Left ventricle myocardium inferior (tissue), 1 donor: Measurements from ENCODE around the gene FZD2. TPM values are rescaled to one million over a fixed set of nuclear protein-coding genes. Genes with fewer than 3 reads are reported as not detected.
"Not testable (repeated sequence)": the region's sequence is repeated elsewhere in the genome, so short reads cannot be mapped to it uniquely, and the experiment has no call there.

Experiments
- DNase-seq: peaks from one replicate; pipeline ENCODE4 v3.0.0-alpha.2; 2020
- H3K27ac ChIP-seq: fragments of 200-600 bp; replicated peaks from 2 replicates; pipeline ENCODE4 v1.8.0; 2021
- H3K27me3 ChIP-seq: fragments of 200-600 bp; 2 replicates; pipeline ENCODE4 v1.8.0; 2021; ENCODE audit warnings: low read depth
- H3K36me3 ChIP-seq: fragments of 200-600 bp; 2 replicates; pipeline ENCODE4 v1.8.0; 2021
- H3K4me1 ChIP-seq: fragments of 200-600 bp; 2 replicates; pipeline ENCODE4 v1.8.0; 2021
- H3K4me3 ChIP-seq: fragments of 200-600 bp; 2 replicates; pipeline ENCODE4 v1.8.0; 2021; ENCODE audit warnings: mild to moderate bottlenecking, moderate library complexity
- H3K9me3 ChIP-seq: fragments of 200-600 bp; replicated peaks from 2 replicates; pipeline ENCODE4 v1.8.0; 2021
- intact Hi-C: fragments of 100-400 bp; cut with micrococcal nuclease; formaldehyde crosslinking; loops from one replicate; pipeline ENCODE4 v1.11.0; 2022
- total RNA-seq: library from RNA; stranded (reverse); fragmentation: NEBNext Ultra II Directional; extraction: Animal tissue kit (Norgen Biotek cat#: 25700); gene quantifications from one replicate; pipeline ENCODE4 v1.2.1, GENCODE V29; 2021
- TF ChIP-seq, protein P1 (sequence below): fragments of 200-600 bp; IDR thresholded peaks from 2 replicates; pipeline ENCODE4 v1.8.0; 2021; ENCODE audit warnings: antibody characterized with exemption, mild to moderate bottlenecking, borderline replicate concordance
- donor health status: DM: no; HTN: yes; CAD: no; lungs with severe emphysema.

FZD2 gene
- total RNA-seq, 1 donor from 2014 or later: 4.0 TPM

- H3K27me3 ChIP-seq: peaks cover 19% of the 10 kb centered on the region
- DNase-seq: no peak
- TF ChIP-seq, protein P1, sequence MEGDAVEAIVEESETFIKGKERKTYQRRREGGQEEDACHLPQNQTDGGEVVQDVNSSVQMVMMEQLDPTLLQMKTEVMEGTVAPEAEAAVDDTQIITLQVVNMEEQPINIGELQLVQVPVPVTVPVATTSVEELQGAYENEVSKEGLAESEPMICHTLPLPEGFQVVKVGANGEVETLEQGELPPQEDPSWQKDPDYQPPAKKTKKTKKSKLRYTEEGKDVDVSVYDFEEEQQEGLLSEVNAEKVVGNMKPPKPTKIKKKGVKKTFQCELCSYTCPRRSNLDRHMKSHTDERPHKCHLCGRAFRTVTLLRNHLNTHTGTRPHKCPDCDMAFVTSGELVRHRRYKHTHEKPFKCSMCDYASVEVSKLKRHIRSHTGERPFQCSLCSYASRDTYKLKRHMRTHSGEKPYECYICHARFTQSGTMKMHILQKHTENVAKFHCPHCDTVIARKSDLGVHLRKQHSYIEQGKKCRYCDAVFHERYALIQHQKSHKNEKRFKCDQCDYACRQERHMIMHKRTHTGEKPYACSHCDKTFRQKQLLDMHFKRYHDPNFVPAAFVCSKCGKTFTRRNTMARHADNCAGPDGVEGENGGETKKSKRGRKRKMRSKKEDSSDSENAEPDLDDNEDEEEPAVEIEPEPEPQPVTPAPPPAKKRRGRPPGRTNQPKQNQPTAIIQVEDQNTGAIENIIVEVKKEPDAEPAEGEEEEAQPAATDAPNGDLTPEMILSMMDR: no peak
- no peak overlapping the region for H3K4me3 ChIP-seq
- H3K9me3 ChIP-seq: no peaks in the 10 kb centered on the region
- H3K36me3 ChIP-seq: no peaks in the 10 kb centered on the region
- peaks cover 26% of the 10 kb centered on the region for H3K4me1 ChIP-seq
- no peak overlapping the region for H3K27ac ChIP-seq
- intact Hi-C loops: no loop called here
These were observed 32.2 kb downstream of the FZD2 start for GRCh38 chr17:44589316-44590071.

- DNase-seq, H3K27ac ChIP-seq, H3K36me3 ChIP-seq, intact Hi-C loops, H3K9me3 ChIP-seq, H3K4me3 ChIP-seq: not testable (repeated sequence)
- Histone ChIP-seq H3K27me3 (peaks cover 25% of the 10 kb centered on the region), H3K4me1 (peaks cover 23% of the 10 kb centered on the region)
These were observed 32.8 kb downstream of the FZD2 start for GRCh38 chr17:44590072-44590462.

DNA sequence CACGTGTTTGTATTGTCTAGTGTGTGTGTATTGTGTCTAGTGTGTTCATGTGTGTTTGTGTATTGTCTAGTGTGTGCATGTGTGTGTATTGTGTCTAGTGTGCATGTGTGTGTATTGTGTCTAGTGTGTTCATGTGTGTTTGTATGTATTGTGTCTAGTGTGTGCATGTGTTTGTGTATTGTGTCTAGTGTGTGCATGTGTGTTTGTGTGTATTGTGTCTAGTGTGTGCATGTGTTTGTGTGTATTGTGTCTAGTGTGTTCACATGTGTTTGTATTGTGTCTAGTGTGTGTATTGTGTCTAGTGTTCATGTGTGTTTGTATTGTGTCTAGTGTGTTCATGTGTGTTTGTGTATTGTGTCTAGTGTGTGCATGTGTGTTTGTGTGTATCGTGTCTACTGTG is 33.5 kb downstream of the FZD2 start:
- DNase-seq, H3K9me3 ChIP-seq, intact Hi-C loops, H3K36me3 ChIP-seq, H3K4me3 ChIP-seq, H3K27ac ChIP-seq: not testable (repeated sequence)
- Histone ChIP-seq H3K27me3 (peaks cover 32% of the 10 kb centered on the region), H3K4me1 (peaks cover 22% of the 10 kb centered on the region)

- Histone ChIP-seq H3K36me3 (no peaks in the 10 kb centered on the region), H3K4me1 (peaks cover 17% of the 10 kb centered on the region), H3K9me3 (no peaks in the 10 kb centered on the region), H3K4me3 (no peak overlapping the region), H3K27me3 (peaks cover 34% of the 10 kb centered on the region), H3K27ac (no peak overlapping the region)
- DNase-seq: no peak
- TF ChIP-seq, protein P1: no peak
- intact Hi-C loops: no loop called here
These were observed 33.9 kb downstream of the FZD2 start for GRCh38 chr17:44591206-44591605.

DNA sequence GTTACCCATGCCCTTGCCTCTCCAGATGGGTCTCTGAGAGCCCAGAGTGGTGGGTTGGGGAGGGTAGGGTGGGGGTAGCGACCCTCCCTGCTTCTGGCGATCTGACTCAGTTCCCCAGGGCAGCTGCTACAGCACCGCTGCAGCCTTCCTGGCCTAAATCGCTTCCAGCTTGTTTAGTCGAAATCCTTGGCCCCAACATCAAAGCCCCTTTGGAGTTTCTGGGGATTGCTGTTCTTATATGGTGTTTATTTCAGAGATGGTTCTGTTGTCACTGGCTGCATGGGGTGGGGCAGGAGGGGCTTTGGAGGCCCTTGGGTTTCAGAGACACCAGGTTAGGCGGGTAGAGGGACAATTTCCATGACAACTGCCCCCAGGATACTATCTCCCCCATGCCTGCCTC is 35.9 kb downstream of the FZD2 start:
- TF ChIP-seq, protein P1: no peak
- no peak for DNase-seq
- intact Hi-C loops: no loop called here
- no peaks in the 10 kb centered on the region for H3K4me1 ChIP-seq
- no peaks in the 10 kb centered on the region for H3K36me3 ChIP-seq
- H3K9me3 ChIP-seq: no peaks in the 10 kb centered on the region
- H3K27me3 ChIP-seq: peaks cover 40% of the 10 kb centered on the region
- no peak overlapping the region for H3K27ac ChIP-seq
- no peak overlapping the region for H3K4me3 ChIP-seq

GRCh38 chr17:44595216-44595775 is 38.0 kb downstream of the FZD2 start:
- no peak overlapping the region for H3K27ac ChIP-seq
- H3K4me3 ChIP-seq: no peak overlapping the region
- intact Hi-C loops: no loop called here
- no peaks in the 10 kb centered on the region for H3K36me3 ChIP-seq
- no peaks in the 10 kb centered on the region for H3K9me3 ChIP-seq
- TF ChIP-seq, protein P1: no peak
- H3K27me3 ChIP-seq: peaks cover 40% of the 10 kb centered on the region
- DNase-seq: no peak
- H3K4me1 ChIP-seq: no peaks in the 10 kb centered on the region
